Astrocyte of the spinal cord (primary cell): Measurements from ENCODE around the gene GPX3.

Experiments used
- DNase-seq: peaks from one replicate; pipeline ENCODE4 v3.0.0; 2011; ENCODE audit warnings: low read depth, low spot score
- H3K4me3 ChIP-seq: 2 replicates; pipeline ENCODE4 v1.5.1; 2011; ENCODE audit warnings: low read depth, mild to moderate bottlenecking, low read length, moderate library complexity
- in situ Hi-C: cut with HindIII; loops from 2 replicates; pipeline ENCODE4 v1.10.0; 2017; ENCODE audit warnings: low sequenced_read_pairs
- TF ChIP-seq, protein P1 (sequence below): IDR thresholded peaks from 2 replicates; pipeline ENCODE4 v1.5.1; 2012; ENCODE audit warnings: low read depth, mild to moderate bottlenecking, low read length, inconsistent platforms

The GPX3 gene

DNA sequence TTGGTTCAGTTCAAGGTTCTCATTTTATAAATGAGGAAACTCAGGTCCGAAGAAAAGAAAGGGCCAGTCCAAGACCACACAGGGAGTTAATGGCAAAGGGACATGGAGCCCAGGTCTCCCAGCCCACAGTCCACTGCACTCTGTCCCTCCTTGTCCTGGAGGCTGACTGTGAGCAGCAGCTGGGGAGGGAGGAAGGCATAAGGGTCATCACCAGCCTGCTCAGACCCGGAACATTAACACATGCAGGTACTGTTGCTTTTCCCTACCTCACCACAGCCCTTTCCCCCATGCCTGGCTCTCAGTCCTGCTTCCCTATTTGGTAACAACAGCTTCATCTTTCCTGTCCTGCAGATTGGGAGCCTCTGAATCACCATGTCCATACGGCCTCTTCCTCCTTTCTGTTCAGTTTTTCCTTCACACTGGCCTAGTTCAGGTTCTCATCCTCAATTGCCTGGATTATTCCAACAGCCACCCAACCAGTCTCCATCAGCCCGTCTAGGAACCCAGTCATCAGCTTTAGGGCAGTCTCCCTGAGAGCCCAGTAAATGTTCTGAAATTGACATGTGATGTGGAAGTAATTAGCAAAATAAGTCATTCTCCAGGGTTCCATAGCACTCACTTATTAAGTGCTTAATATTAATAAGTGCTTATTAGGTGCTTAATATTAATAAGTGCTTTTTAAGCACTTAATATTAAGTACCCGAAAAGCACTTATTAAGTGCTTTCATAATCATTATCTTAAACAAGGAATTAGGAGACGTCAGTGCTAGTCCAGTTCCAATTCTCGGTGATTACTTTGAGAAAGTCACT, 4.3 kb downstream of the GPX3 start:
- DNase-seq: no peak
- no peak overlapping the region for H3K4me3 ChIP-seq
- TF ChIP-seq, protein P1, sequence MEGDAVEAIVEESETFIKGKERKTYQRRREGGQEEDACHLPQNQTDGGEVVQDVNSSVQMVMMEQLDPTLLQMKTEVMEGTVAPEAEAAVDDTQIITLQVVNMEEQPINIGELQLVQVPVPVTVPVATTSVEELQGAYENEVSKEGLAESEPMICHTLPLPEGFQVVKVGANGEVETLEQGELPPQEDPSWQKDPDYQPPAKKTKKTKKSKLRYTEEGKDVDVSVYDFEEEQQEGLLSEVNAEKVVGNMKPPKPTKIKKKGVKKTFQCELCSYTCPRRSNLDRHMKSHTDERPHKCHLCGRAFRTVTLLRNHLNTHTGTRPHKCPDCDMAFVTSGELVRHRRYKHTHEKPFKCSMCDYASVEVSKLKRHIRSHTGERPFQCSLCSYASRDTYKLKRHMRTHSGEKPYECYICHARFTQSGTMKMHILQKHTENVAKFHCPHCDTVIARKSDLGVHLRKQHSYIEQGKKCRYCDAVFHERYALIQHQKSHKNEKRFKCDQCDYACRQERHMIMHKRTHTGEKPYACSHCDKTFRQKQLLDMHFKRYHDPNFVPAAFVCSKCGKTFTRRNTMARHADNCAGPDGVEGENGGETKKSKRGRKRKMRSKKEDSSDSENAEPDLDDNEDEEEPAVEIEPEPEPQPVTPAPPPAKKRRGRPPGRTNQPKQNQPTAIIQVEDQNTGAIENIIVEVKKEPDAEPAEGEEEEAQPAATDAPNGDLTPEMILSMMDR: no peak
- in situ Hi-C loops: no loop called here

DNA sequence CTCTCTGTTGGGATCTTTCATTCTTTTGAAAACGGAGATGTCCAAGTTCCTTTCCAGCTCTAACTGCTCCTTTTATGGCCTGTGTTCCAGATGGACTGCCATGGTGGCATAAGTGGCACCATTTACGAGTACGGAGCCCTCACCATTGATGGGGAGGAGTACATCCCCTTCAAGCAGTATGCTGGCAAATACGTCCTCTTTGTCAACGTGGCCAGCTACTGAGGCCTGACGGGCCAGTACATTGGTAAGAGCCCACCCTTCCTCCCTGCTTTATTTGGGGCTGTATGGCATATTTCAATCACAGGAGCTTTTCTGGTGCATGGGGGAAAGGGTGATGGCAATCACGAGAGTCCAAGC, 4.8 kb downstream of the GPX3 start:
- no peak for DNase-seq
- TF ChIP-seq, protein P1: no peak
- H3K4me3 ChIP-seq: no peak overlapping the region
- in situ Hi-C loops: no loop called here

DNA sequence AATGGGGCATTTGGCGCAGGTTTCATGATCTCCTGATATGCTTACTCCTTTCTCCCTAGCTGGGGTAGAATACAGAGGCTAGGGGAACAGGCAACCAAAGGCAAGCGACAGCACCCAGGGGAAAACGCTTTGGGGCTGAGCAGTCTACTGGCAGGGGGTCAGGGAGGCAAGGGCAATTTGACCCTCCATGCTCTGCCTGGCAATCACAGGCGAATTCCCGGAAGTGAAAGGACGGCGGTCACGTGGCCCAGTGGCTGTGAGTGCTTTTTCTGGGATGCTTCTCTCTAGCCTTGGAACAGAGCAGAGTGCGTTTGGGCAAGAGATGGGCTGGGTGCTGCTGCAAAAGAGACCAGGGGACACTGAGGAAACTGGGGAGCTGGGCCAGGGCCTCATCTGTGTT, 5.7 kb downstream of the GPX3 start:
- H3K4me3 ChIP-seq: no peak overlapping the region
- in situ Hi-C loops: no loop called here
- DNase-seq: no peak
- TF ChIP-seq, protein P1: no peak

DNA sequence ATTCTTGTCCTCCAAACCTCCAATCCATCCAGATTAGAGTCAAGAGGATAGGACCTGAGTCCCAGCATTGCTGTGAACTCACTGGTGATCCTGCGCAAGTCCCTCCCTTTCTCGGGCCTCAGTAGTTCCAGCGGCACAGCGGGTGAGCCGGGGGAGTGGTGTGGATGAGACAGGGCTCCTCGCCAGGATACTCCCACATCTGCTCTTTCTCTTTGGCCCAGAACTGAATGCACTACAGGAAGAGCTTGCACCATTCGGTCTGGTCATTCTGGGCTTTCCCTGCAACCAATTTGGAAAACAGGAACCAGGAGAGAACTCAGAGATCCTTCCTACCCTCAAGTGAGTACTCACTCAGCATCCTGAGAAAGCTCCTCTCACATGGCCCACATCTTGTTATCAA, 6.3 kb downstream of the GPX3 start:
- DNase-seq: no peak
- TF ChIP-seq, protein P1: no peak
- no peak overlapping the region for H3K4me3 ChIP-seq
- in situ Hi-C loops: no loop called here

DNA sequence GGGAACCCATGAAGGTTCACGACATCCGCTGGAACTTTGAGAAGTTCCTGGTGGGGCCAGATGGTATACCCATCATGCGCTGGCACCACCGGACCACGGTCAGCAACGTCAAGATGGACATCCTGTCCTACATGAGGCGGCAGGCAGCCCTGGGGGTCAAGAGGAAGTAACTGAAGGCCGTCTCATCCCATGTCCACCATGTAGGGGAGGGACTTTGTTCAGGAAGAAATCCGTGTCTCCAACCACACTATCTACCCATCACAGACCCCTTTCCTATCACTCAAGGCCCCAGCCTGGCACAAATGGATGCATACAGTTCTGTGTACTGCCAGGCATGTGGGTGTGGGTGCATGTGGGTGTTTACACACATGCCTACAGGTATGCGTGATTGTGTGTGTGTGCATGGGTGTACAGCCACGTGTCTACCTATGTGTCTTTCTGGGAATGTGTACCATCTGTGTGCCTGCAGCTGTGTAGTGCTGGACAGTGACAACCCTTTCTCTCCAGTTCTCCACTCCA, 7.6 kb downstream of the GPX3 start:
- DNase-seq: no peak
- in situ Hi-C loops: no loop called here
- H3K4me3 ChIP-seq: no peak overlapping the region
- TF ChIP-seq, protein P1: no peak

DNA sequence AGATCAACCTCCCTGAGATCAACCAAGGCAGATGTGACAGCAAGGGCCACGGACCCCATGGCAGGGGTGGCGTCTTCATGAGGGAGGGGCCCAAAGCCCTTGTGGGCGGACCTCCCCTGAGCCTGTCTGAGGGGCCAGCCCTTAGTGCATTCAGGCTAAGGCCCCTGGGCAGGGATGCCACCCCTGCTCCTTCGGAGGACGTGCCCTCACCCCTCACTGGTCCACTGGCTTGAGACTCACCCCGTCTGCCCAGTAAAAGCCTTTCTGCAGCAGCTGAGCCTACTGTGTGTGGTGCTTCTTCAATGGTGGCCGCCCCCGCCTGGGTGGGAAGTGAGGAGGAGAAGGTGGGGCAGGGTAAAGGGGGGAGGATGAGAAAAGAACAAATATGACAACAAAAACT, 8.3 kb downstream of the GPX3 start:
- no peak overlapping the region for H3K4me3 ChIP-seq
- DNase-seq: no peak
- in situ Hi-C loops: no loop called here
- TF ChIP-seq, protein P1: no peak
